Neural cell (in vitro differentiated cells): ENCODE measurements around the gene CRYGN. TPM values are rescaled to one million over a fixed set of nuclear protein-coding genes. Genes with fewer than 3 reads are reported as not detected.

Experiments
- H2AFZ ChIP-seq: fragments of 200-600, 300-800 bp; sonication (generic), shearing (Covaris generic); 2 replicates; pipeline ENCODE4 v1.6.0; 2014; ENCODE audit warnings: low read depth, mild to moderate bottlenecking, antibody characterized with exemption, low read length, moderate library complexity
- H3F3A ChIP-seq: fragments of 200-600 bp; shearing (Covaris generic); 2 replicates; pipeline ENCODE4 v1.6.1; 2016; ENCODE audit warnings: mild to moderate bottlenecking, moderate library complexity, mixed read lengths, antibody characterized with exemption, low read length; ENCODE audit not compliant: insufficient read depth, poor library complexity, severe bottlenecking
- H3K27ac ChIP-seq: fragments of 200-600, 300-800 bp; sonication (generic), shearing (Covaris generic); 2 replicates; pipeline ENCODE4 v1.5.1; 2014; ENCODE audit warnings: mild to moderate bottlenecking, low read length, moderate library complexity
- H3K27me3 ChIP-seq: fragments of 300-800, 200-600 bp; sonication (generic), shearing (Covaris generic); 2 replicates; pipeline ENCODE4 v1.6.0; 2014; ENCODE audit warnings: mild to moderate bottlenecking, low read depth, low read length, moderate library complexity; ENCODE audit not compliant: insufficient read depth
- H3K36me3 ChIP-seq: fragments of 300-800, 200-600 bp; sonication (generic), shearing (Covaris generic); 2 replicates; pipeline ENCODE4 v1.5.1; 2014; ENCODE audit warnings: mild to moderate bottlenecking, antibody characterized with exemption, low read length, moderate library complexity; ENCODE audit not compliant: insufficient read depth
- H3K4me2 ChIP-seq: fragments of 300-800, 200-600 bp; sonication (generic), shearing (Covaris generic); 2 replicates; pipeline ENCODE4 v1.6.0; 2014; ENCODE audit warnings: mild to moderate bottlenecking, low read length
- H3K4me3 ChIP-seq: fragments of 300-800, 200-600 bp; sonication (generic), shearing (Covaris generic); 2 replicates; pipeline ENCODE4 v1.5.1; 2014; ENCODE audit warnings: mild to moderate bottlenecking, low read length, moderate library complexity
- H3K79me2 ChIP-seq: fragments of 200-600 bp; shearing (Covaris generic); replicated peaks from 2 replicates; pipeline ENCODE4 v1.6.0; 2014; ENCODE audit warnings: mild to moderate bottlenecking, low read length, moderate library complexity; ENCODE audit not compliant: insufficient read depth
- H3K9ac ChIP-seq: fragments of 300-800, 200-600 bp; sonication (generic), shearing (Covaris generic); 2 replicates; pipeline ENCODE4 v1.6.1; 2016; ENCODE audit warnings: mild to moderate bottlenecking, low read length, mixed read lengths
- H3K9me2 ChIP-seq: fragments of 200-600 bp; shearing (Covaris generic); 2 replicates; pipeline ENCODE4 v1.6.1; 2016; ENCODE audit warnings: mild to moderate bottlenecking, low read length, mixed read lengths; ENCODE audit not compliant: insufficient read depth
- H3K9me3 ChIP-seq: fragments of 200-600, 300-800 bp; sonication (generic), shearing (Covaris generic); 2 replicates; pipeline ENCODE4 v1.6.1; 2016; ENCODE audit warnings: mild to moderate bottlenecking, mixed run types, low read length, moderate library complexity, mixed read lengths
- H4K20me1 ChIP-seq: fragments of 200-600 bp; shearing (Covaris generic); 2 replicates; pipeline ENCODE4 v1.6.1; 2016; ENCODE audit warnings: mild to moderate bottlenecking, mixed run types; ENCODE audit not compliant: insufficient read depth
- CTCF ChIP-seq: fragments of 450-650 bp; IDR thresholded peaks from 2 replicates; pipeline ENCODE4 v1.5.1; 2014; ENCODE audit warnings: antibody characterized with exemption, mild to moderate bottlenecking, moderate library complexity; ENCODE audit not compliant: poor library complexity, severe bottlenecking
- EP300 ChIP-seq: fragments of 450-650 bp; conservative IDR thresholded peaks from 2 replicates; pipeline ENCODE4 v1.6.1; 2014; ENCODE audit warnings: antibody characterized with exemption, mild to moderate bottlenecking, moderate library complexity; ENCODE audit not compliant: poor library complexity, severe bottlenecking
- EZH2 ChIP-seq: fragments of 200-600, 300-800 bp; shearing (Covaris generic), sonication (generic); IDR thresholded peaks from 2 replicates; pipeline ENCODE4 v1.6.1; 2014; ENCODE audit warnings: antibody characterized with exemption, low read length, borderline replicate concordance, mild to moderate bottlenecking; ENCODE audit not compliant: insufficient read depth, poor library complexity, severe bottlenecking
- MXI1 ChIP-seq: fragments of 450-650 bp; conservative IDR thresholded peaks from 2 replicates; pipeline ENCODE4 v1.6.1; 2014; ENCODE audit warnings: antibody characterized with exemption, mild to moderate bottlenecking; ENCODE audit not compliant: poor library complexity, severe bottlenecking
- POLR2AphosphoS5 ChIP-seq: IDR thresholded peaks from 2 replicates; pipeline ENCODE4 v1.6.1; 2012
- RAD21 ChIP-seq: fragments of 450-650 bp; conservative IDR thresholded peaks from 2 replicates; pipeline ENCODE4 v1.6.1; 2014; ENCODE audit warnings: antibody characterized with exemption, mild to moderate bottlenecking, moderate library complexity
- REST ChIP-seq: IDR thresholded peaks from 2 replicates; pipeline ENCODE4 v1.6.1; 2012; ENCODE audit warnings: borderline replicate concordance
- SMC3 ChIP-seq: fragments of 450-650 bp; conservative IDR thresholded peaks from 2 replicates; pipeline ENCODE4 v1.6.1; 2014; ENCODE audit warnings: antibody characterized with exemption, mild to moderate bottlenecking, moderate library complexity; ENCODE audit not compliant: poor library complexity
- TAF1 ChIP-seq: IDR thresholded peaks from 2 replicates; pipeline ENCODE4 v1.6.1; 2012; ENCODE audit warnings: low read depth
- polyA plus RNA-seq: library from polyadenylated mRNA; depleted of rRNA; stranded (reverse); fragments of >200 nt; gene quantifications from 2 replicates; pipeline ENCODE4 v1.2.3, GENCODE V29; 2014

CRYGN gene
- polyA plus RNA-seq, 1 donor from 2014 or later = not detected

GRCh38 chr7:151468217-151469018 is 28.5 kb upstream of the CRYGN start:
- TF ChIP-seq EP300 (no peak), TAF1 (no peak), RAD21 (no peak), POLR2AphosphoS5 (no peak), REST (no peak), SMC3 (no peak), CTCF (no peak), MXI1 (no peak), EZH2 (no peak)
- Histone ChIP-seq H2AFZ (no peak overlapping the region), H3K27me3 (no peaks in the 10 kb centered on the region), H3K9me3 (no peaks in the 10 kb centered on the region), H3K4me2 (no peak overlapping the region), H3K27ac (no peak overlapping the region), H3K79me2 (no peaks in the 10 kb centered on the region), H3K36me3 (peaks cover 7% of the 10 kb centered on the region), H3F3A (no peaks in the 10 kb centered on the region), H3K4me3 (no peak overlapping the region), H4K20me1 (no peaks in the 10 kb centered on the region), H3K9ac (no peak overlapping the region), H3K9me2 (no peaks in the 10 kb centered on the region)

- Histone ChIP-seq H3K27me3 (no peaks in the 10 kb centered on the region), H3K9ac (no peak overlapping the region), H3K9me2 (no peaks in the 10 kb centered on the region), H3F3A (no peaks in the 10 kb centered on the region), H3K36me3 (peaks cover 7% of the 10 kb centered on the region), H3K79me2 (no peaks in the 10 kb centered on the region), H3K4me2 (no peak overlapping the region), H3K9me3 (no peaks in the 10 kb centered on the region), H3K4me3 (no peak overlapping the region), H2AFZ (no peak overlapping the region), H3K27ac (no peak overlapping the region), H4K20me1 (no peaks in the 10 kb centered on the region)
- TF ChIP-seq CTCF (no peak), REST (no peak), POLR2AphosphoS5 (no peak), EP300 (no peak), EZH2 (no peak), TAF1 (no peak), RAD21 (no peak), MXI1 (no peak), SMC3 (no peak)
Observed at GRCh38 chr7:151465169-151465568, 25.2 kb upstream of the CRYGN start.
